22Rv1 (cell line): ENCODE data around the gene R3HDM2.
A peak's percentile ranks its signal among the peaks of the same experiment; 100 is the strongest.

Experiments
- H3K27ac ChIP-seq: fragments of 450-650 bp; 2 replicates; pipeline ENCODE4 v1.5.1; 2017
- CTCF ChIP-seq: fragments of 450-650 bp; IDR thresholded peaks from 2 replicates; pipeline ENCODE4 v1.5.1; 2017; ENCODE audit warnings: mild to moderate bottlenecking
- ZFX ChIP-seq: fragments of 450-650 bp; IDR thresholded peaks from 2 replicates; pipeline ENCODE4 v1.6.1; 2017; ENCODE audit warnings: antibody characterized with exemption, borderline replicate concordance

R3HDM2 gene

GRCh38 chr12:57465030-57465746 lies 34.3 kb upstream of the R3HDM2 start:
- TF ChIP-seq CTCF (no peak), ZFX (no peak)

GRCh38 chr12:57464569-57464968 lies 33.7 kb upstream of the R3HDM2 start:
- no peak overlapping the region for H3K27ac ChIP-seq
- TF ChIP-seq ZFX, result no peak
- no peak for TF ChIP-seq CTCF

More at GRCh38 chr12:57465030-57465746, 34.3 kb upstream of the R3HDM2 start:
- no peak overlapping the region for H3K27ac ChIP-seq

GRCh38 chr12:57462912-57463253 lies 32.0 kb upstream of the R3HDM2 start:
- peak overlapping the region; percentile 72 for H3K27ac ChIP-seq
- TF ChIP-seq ZFX, result no peak
- peak; percentile 41 for TF ChIP-seq CTCF

- TF ChIP-seq CTCF, result peak; percentile 100
- no peak for TF ChIP-seq ZFX
- peak overlapping the region; percentile 72 for H3K27ac ChIP-seq
Measured at GRCh38 chr12:57462251-57462911, 31.5 kb upstream of the R3HDM2 start.

- H3K27ac ChIP-seq, result peak overlapping the region; percentile 72
- TF ChIP-seq ZFX, result no peak
- TF ChIP-seq CTCF, result no peak
Measured at GRCh38 chr12:57461917-57462250, 31.0 kb upstream of the R3HDM2 start.

- H3K27ac ChIP-seq, result peak overlapping the region; percentile 72
- TF ChIP-seq ZFX (no peak), CTCF (no peak)
Measured at GRCh38 chr12:57461276-57461916, 30.6 kb upstream of the R3HDM2 start.

- peak overlapping the region; percentile 72 for H3K27ac ChIP-seq
- TF ChIP-seq CTCF, result peak; percentile 14; the same call in 1 of the 2 replicates
- TF ChIP-seq ZFX, result no peak
Measured at GRCh38 chr12:57460841-57461275, 30.0 kb upstream of the R3HDM2 start.
